ENCODE measurements around the gene KCNE3. TPM values are rescaled to one million over a fixed set of nuclear protein-coding genes. Genes with fewer than 3 reads are reported as not detected.

Gene KCNE3
- total and polyA plus RNA-seq, 9 donors = 3.1 to 19.9 (median 16.0) TPM

GRCh38 chr11:74474316-74474715, 7.0 kb upstream of the KCNE3 start:
- WGBS, 3 donors = 9 to 13% (median 9%) methylated on average over 1 of the region's 1 CpG
- H3K9me3 ChIP-seq = no peaks in the 10 kb centered on the region
- no peak overlapping the region for H3K27ac ChIP-seq
- no peaks in the 10 kb centered on the region for H3K27me3 ChIP-seq
- H3K4me1 ChIP-seq (ENCODE audit: insufficient read depth) = peaks cover 11% of the 10 kb centered on the region
- DNase-seq = peak; percentile 61 to 95 (median 74)
- no peaks in the 10 kb centered on the region for H3K36me3 ChIP-seq
- TF ChIP-seq POLR2A (IDR thresholded peaks at IDR 0.05) = no peak
- no peak for TF ChIP-seq CTCF (IDR thresholded peaks at IDR 0.05)
- TF ChIP-seq EP300 (IDR thresholded peaks at IDR 0.05) = no peak
- intact Hi-C loops (cut with DNase I) = no loop called here
- H3K4me3 ChIP-seq = no peak overlapping the region

- Histone ChIP-seq H3K4me3 (no peak overlapping the region), H3K27ac (no peak overlapping the region), H3K27me3 (no peaks in the 10 kb centered on the region), H3K4me1 (ENCODE audit: insufficient read depth) (peaks cover 8% of the 10 kb centered on the region), H3K9me3 (no peaks in the 10 kb centered on the region), H3K36me3 (no peaks in the 10 kb centered on the region)
- no peak for DNase-seq
- TF ChIP-seq EP300 (IDR thresholded peaks at IDR 0.05) (no peak), POLR2A (IDR thresholded peaks at IDR 0.05) (no peak), CTCF (IDR thresholded peaks at IDR 0.05) (no peak)
- 46 to 51% (median 47%) methylated on average over 10 of the region's 10 CpGs for WGBS, 3 donors
- intact Hi-C loops (cut with DNase I) = no loop called here
Measured at GRCh38 chr11:74473382-74474173, 6.2 kb upstream of the KCNE3 start.

GRCh38 chr11:74471668-74472429, 4.5 kb upstream of the KCNE3 start:
- Histone ChIP-seq H3K27ac (no peak overlapping the region), H3K4me1 (ENCODE audit: insufficient read depth) (peaks cover 13% of the 10 kb centered on the region), H3K4me3 (no peak overlapping the region), H3K27me3 (no peaks in the 10 kb centered on the region), H3K9me3 (no peaks in the 10 kb centered on the region), H3K36me3 (no peaks in the 10 kb centered on the region)
- DNase-seq = no peak
- no peak for TF ChIP-seq CTCF (IDR thresholded peaks at IDR 0.05)
- no peak for TF ChIP-seq EP300 (IDR thresholded peaks at IDR 0.05)
- TF ChIP-seq POLR2A (IDR thresholded peaks at IDR 0.05) = no peak
- intact Hi-C loops (cut with DNase I) = no loop called here
- 83 to 88% (median 84%) methylated on average over 5 of the region's 5 CpGs for WGBS, 3 donors

- 88 to 100% (median 97%) methylated on average over 1 of the region's 1 CpG for WGBS, 3 donors
- Histone ChIP-seq H3K4me3 (no peak overlapping the region), H3K27ac (no peak overlapping the region), H3K9me3 (no peaks in the 10 kb centered on the region), H3K4me1 (ENCODE audit: insufficient read depth) (peaks cover 15% of the 10 kb centered on the region), H3K27me3 (no peaks in the 10 kb centered on the region), H3K36me3 (no peaks in the 10 kb centered on the region)
- no peak for DNase-seq
- TF ChIP-seq POLR2A (IDR thresholded peaks at IDR 0.05) = no peak
- TF ChIP-seq CTCF (IDR thresholded peaks at IDR 0.05) = no peak
- no peak for TF ChIP-seq EP300 (IDR thresholded peaks at IDR 0.05)
- intact Hi-C loops (cut with DNase I) = no loop called here
Measured at GRCh38 chr11:74471037-74471436, 3.7 kb upstream of the KCNE3 start.
